Activated effector memory CD4-positive, alpha-beta T cell treated with anti-CD3 and anti-CD28 coated beads, Interleukin-2, amount 50 U/mL, for 16 hours (primary cell): Measurements from ENCODE around the gene TMEM253.
A peak's percentile ranks its signal among the peaks of the same experiment; 100 is the strongest.

ENCODE experiments used
- DNase-seq: peaks from one replicate; pipeline ENCODE4 v3.0.0-alpha.2; 2020

The TMEM253 gene

GRCh38 chr14:21100931-21101330 lies at the start of gene TMEM253:
Gene TMEM253, plus strand, starts transcription at chr14:21101066. Its CDS starts 278 bp downstream, at chr14:21101344.
- DNase-seq = no peak

- no peak for DNase-seq
Observed at GRCh38 chr14:21053184-21054122, 47.4 kb upstream of the TMEM253 start.

GRCh38 chr14:21054123-21054767 lies 46.6 kb upstream of the TMEM253 start:
- DNase-seq = no peak

- DNase-seq = no peak
Observed at GRCh38 chr14:21054768-21055145, 46.1 kb upstream of the TMEM253 start.

GRCh38 chr14:21055432-21056117 lies 45.3 kb upstream of the TMEM253 start:
- no peak for DNase-seq

GRCh38 chr14:21056520-21057163 lies 44.2 kb upstream of the TMEM253 start:
- DNase-seq = no peak

GRCh38 chr14:21057803-21058675 lies 42.8 kb upstream of the TMEM253 start, which contains the start of gene RNASE8:
Gene RNASE8, plus strand, starts transcription at chr14:21057822. Its CDS starts 71 bp downstream, at chr14:21057893.
- no peak for DNase-seq

GRCh38 chr14:21058903-21059302 lies 42.0 kb upstream of the TMEM253 start:
- DNase-seq = no peak

- DNase-seq = no peak
Observed at GRCh38 chr14:21059842-21060613, 40.8 kb upstream of the TMEM253 start.

- no peak for DNase-seq
Observed at GRCh38 chr14:21060614-21061346, 40.1 kb upstream of the TMEM253 start.

GRCh38 chr14:21061347-21061668 lies 39.6 kb upstream of the TMEM253 start:
- DNase-seq = no peak

- DNase-seq = no peak
Observed at GRCh38 chr14:21063479-21063878, 37.4 kb upstream of the TMEM253 start.

GRCh38 chr14:21066882-21067502 lies 33.9 kb upstream of the TMEM253 start:
- DNase-seq = no peak

GRCh38 chr14:21068521-21069387 lies 32.1 kb upstream of the TMEM253 start:
- peak; percentile 78 for DNase-seq

GRCh38 chr14:21069388-21070082 lies 31.3 kb upstream of the TMEM253 start:
- peak; percentile 71 for DNase-seq

- DNase-seq = peak; percentile 72
Observed at GRCh38 chr14:21070083-21070609, 30.7 kb upstream of the TMEM253 start, which contains the start of gene ARHGEF40. Gene ARHGEF40, plus strand, starts transcription at chr14:21070304. Its CDS starts 93 bp downstream, at chr14:21070397.

- peak; percentile 69 for DNase-seq
Observed at GRCh38 chr14:21070610-21071224, 30.1 kb upstream of the TMEM253 start.
